Measurements from ENCODE around the gene FKRP. TPM values are rescaled to one million over a fixed set of nuclear protein-coding genes. Genes with fewer than 3 reads are reported as not detected.
A peak's percentile ranks its signal among the peaks of the same experiment; 100 is the strongest.

FKRP gene
- polyA plus RNA-seq, 4 donors: 7.0 to 14.6 (median 8.8) TPM

DNA sequence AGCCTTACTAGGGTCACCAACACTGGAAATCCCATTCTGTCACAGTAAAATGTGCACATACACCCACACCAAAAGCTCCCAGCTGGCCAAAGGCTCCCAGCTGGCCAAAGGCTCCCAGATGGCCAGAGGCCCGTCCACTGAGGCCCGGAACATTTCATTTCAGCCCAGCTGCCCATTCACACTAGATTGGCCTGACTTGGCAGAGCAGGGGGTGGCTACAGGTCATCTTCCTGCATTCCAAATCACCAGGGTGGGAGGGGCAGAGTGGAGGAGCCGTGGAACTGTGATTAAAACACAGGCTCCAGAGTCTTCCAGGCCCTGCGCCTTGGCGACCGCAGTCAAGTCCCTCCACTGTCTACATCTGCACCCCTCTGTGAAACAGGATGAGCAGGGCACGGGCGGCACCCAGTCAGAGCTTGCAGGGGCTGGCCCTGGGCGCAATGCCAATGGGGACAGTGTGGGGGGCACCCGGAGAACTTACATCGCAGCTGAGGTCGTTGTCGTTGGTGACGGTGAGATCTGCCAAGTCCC, 18.8 kb upstream of the FKRP start:
- Histone ChIP-seq H3K27ac (ENCODE audit: low read depth in 1 of 3, low read length in 2 of 3) (no peak overlapping the region), H3K4me3 (ENCODE audit: low read depth in 1 of 3, low read length in 3 of 3) (no peak overlapping the region), H3K4me1 (ENCODE audit: control insufficient read depth in 3 of 3, insufficient read depth in 2 of 3, low read depth in 1 of 3, low read length in 2 of 3) (peaks cover 0 to 1% (median 0%) of the 10 kb centered on the region in 3 donors), H3K27me3 (ENCODE audit: control insufficient read depth in 3 of 3, insufficient read depth in 3 of 3, low read length in 3 of 3) (no peaks in the 10 kb centered on the region), H3K36me3 (ENCODE audit: control insufficient read depth in 3 of 3, insufficient read depth in 2 of 3, low read depth in 1 of 3, low read length in 3 of 3) (peaks cover 19 to 99% (median 46%) of the 10 kb centered on the region in 3 donors), H3K9me3 (ENCODE audit: control insufficient read depth in 2 of 2, insufficient read depth in 1 of 2, low read depth in 1 of 2, low read length in 1 of 2) (no peaks in the 10 kb centered on the region)
- DNase-seq: no peak
- no peak for FAIRE-seq
- WGBS, 3 donors: 78 to 94% (median 92%) methylated on average over 14 of the region's 14 CpGs

DNA sequence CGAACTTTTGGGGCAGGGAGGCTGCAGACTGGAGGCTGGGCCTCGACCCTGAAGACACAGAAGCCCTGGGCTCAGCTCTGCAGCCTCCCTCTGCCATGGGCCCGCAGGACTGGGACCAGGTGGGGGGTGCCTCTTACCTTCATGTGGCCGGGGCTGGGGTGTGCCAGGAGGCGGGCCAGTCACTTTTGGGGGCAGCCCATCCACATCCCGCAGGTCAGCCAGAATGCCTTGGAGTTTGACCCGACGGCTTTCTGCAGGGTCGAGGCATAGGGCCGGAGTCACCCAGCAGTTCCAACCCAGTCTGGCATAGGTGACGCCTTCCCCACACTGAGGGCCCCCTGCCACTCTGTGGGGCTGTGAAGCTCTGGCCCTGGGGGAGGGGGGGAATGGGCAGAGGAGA, 18.1 kb upstream of the FKRP start:
- DNase-seq (no peak), FAIRE-seq (no peak)
- Histone ChIP-seq H3K4me3 (ENCODE audit: low read depth in 1 of 3, low read length in 3 of 3) (no peak overlapping the region), H3K9me3 (ENCODE audit: control insufficient read depth in 2 of 2, insufficient read depth in 1 of 2, low read depth in 1 of 2, low read length in 1 of 2) (no peaks in the 10 kb centered on the region), H3K27ac (ENCODE audit: low read depth in 1 of 3, low read length in 2 of 3) (no peak overlapping the region), H3K4me1 (ENCODE audit: control insufficient read depth in 3 of 3, insufficient read depth in 2 of 3, low read depth in 1 of 3, low read length in 2 of 3) (no peaks in the 10 kb centered on the region), H3K36me3 (ENCODE audit: control insufficient read depth in 3 of 3, insufficient read depth in 2 of 3, low read depth in 1 of 3, low read length in 3 of 3) (peaks cover 19 to 99% (median 42%) of the 10 kb centered on the region in 3 donors), H3K27me3 (ENCODE audit: control insufficient read depth in 3 of 3, insufficient read depth in 3 of 3, low read length in 3 of 3) (no peaks in the 10 kb centered on the region)
- 88 to 90% (median 89%) methylated on average over 7 to 11 of the region's 11 CpGs for WGBS, 3 donors

DNA sequence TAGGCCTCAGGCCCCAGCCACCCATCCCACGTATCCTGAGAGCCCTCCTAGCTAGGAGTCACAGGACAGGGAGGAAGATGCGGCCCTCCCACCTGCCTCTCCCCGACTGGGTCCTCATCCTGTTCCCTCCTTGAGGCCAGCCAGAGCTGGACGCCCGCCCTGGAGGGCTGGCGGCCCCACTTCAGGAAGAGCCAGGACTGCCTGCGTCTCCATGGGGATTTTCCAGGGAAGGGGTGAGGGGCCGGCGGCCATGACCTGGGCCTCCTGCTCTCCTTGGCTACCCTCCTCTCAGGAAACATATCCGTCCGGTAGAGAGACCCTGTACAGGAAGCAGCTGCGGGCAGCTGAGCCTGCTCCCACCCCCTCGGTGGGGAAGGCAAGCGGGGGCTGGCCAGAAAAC, 17.6 kb upstream of the FKRP start:
- Histone ChIP-seq H3K4me1 (ENCODE audit: control insufficient read depth in 3 of 3, insufficient read depth in 2 of 3, low read depth in 1 of 3, low read length in 2 of 3) (no peaks in the 10 kb centered on the region), H3K27ac (ENCODE audit: low read depth in 1 of 3, low read length in 2 of 3) (no peak overlapping the region), H3K36me3 (ENCODE audit: control insufficient read depth in 3 of 3, insufficient read depth in 2 of 3, low read depth in 1 of 3, low read length in 3 of 3) (peaks cover 19 to 99% (median 42%) of the 10 kb centered on the region in 3 donors), H3K4me3 (ENCODE audit: low read depth in 1 of 3, low read length in 3 of 3) (no peak overlapping the region), H3K27me3 (ENCODE audit: control insufficient read depth in 3 of 3, insufficient read depth in 3 of 3, low read length in 3 of 3) (no peaks in the 10 kb centered on the region), H3K9me3 (ENCODE audit: control insufficient read depth in 2 of 2, insufficient read depth in 1 of 2, low read depth in 1 of 2, low read length in 1 of 2) (no peaks in the 10 kb centered on the region)
- FAIRE-seq (no peak), DNase-seq (no peak)
- WGBS, 3 donors: 73 to 96% (median 74%) methylated on average over 12 to 14 of the region's 14 CpGs

DNA sequence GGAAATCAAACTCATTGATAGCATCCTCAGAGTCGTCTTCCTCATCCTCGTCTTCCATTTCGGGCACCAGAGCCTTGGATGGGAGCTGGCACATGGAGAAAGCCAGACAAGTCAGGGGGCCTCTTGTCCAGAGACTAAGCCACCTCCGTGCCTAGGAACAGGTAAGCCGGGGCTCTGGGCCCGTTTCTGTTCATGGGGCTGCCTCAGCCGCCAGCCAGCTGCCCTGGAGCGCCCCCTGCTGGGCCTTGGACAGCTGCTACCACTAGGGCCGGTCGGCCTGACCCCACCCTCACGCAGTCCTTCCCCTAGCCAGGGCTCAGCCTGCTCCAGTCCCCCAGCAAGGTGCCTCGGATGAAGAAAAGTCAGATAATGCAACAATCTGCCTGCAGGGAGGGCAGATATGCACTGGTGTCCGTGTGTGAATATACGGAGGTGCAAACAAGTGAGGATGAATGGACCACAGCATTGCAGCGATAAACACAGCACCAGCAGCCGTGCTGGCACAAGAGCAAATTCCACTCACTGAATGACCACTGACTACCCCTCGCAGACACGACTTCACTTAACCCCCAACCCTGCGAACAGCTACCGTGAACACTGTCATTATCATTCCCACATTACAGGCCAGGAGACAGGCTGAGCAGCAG, 17.0 kb upstream of the FKRP start:
- whole genome bisulfite sequencing, 3 donors: 38 to 42% (median 40%) methylated on average over 19 to 20 of the region's 20 CpGs
- DNase-seq: peak; percentile 69 to 79
- no peak for FAIRE-seq
- no peak overlapping the region for H3K4me3 ChIP-seq (ENCODE audit: low read depth in 1 of 3, low read length in 3 of 3)
- no peaks in the 10 kb centered on the region for H3K9me3 ChIP-seq (ENCODE audit: control insufficient read depth in 2 of 2, insufficient read depth in 1 of 2, low read depth in 1 of 2, low read length in 1 of 2)
- no peaks in the 10 kb centered on the region for H3K4me1 ChIP-seq (ENCODE audit: control insufficient read depth in 3 of 3, insufficient read depth in 2 of 3, low read depth in 1 of 3, low read length in 2 of 3)
- H3K27me3 ChIP-seq (ENCODE audit: control insufficient read depth in 3 of 3, insufficient read depth in 3 of 3, low read length in 3 of 3): no peaks in the 10 kb centered on the region
- H3K36me3 ChIP-seq (ENCODE audit: control insufficient read depth in 3 of 3, insufficient read depth in 2 of 3, low read depth in 1 of 3, low read length in 3 of 3): peaks cover 19 to 97% (median 42%) of the 10 kb centered on the region in 3 donors
- no peak overlapping the region for H3K27ac ChIP-seq (ENCODE audit: low read depth in 1 of 3, low read length in 2 of 3)

DNA sequence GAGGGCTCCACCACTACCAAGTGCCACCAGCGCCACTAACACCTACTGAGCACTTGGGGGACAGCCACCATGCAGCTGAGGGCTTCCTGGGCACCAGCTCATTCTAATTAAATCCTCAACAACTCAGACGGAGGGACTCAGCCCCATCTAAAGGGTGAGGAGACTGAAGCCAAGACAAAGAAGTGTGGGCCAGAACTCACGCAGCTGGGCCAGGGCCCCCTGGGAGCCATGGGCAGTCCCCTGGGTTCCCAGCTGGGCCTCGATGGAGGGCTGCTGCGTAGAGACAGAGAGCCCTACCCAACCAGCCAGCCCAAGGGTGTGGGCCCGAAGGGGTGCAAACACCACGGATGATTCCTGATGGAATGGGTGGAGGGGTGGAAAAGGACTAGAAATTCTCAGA, 16.2 kb upstream of the FKRP start:
- WGBS, 3 donors: 85 to 90% (median 87%) methylated on average over 7 of the region's 7 CpGs
- Histone ChIP-seq H3K4me3 (ENCODE audit: low read depth in 1 of 3, low read length in 3 of 3) (no peak overlapping the region), H3K27ac (ENCODE audit: low read depth in 1 of 3, low read length in 2 of 3) (no peak overlapping the region), H3K36me3 (ENCODE audit: control insufficient read depth in 3 of 3, insufficient read depth in 2 of 3, low read depth in 1 of 3, low read length in 3 of 3) (peaks cover 19 to 92% (median 41%) of the 10 kb centered on the region in 3 donors), H3K27me3 (ENCODE audit: control insufficient read depth in 3 of 3, insufficient read depth in 3 of 3, low read length in 3 of 3) (no peaks in the 10 kb centered on the region), H3K4me1 (ENCODE audit: control insufficient read depth in 3 of 3, insufficient read depth in 2 of 3, low read depth in 1 of 3, low read length in 2 of 3) (no peaks in the 10 kb centered on the region), H3K9me3 (ENCODE audit: control insufficient read depth in 2 of 2, insufficient read depth in 1 of 2, low read depth in 1 of 2, low read length in 1 of 2) (no peaks in the 10 kb centered on the region)
- DNase-seq (no peak), FAIRE-seq (no peak)

DNA sequence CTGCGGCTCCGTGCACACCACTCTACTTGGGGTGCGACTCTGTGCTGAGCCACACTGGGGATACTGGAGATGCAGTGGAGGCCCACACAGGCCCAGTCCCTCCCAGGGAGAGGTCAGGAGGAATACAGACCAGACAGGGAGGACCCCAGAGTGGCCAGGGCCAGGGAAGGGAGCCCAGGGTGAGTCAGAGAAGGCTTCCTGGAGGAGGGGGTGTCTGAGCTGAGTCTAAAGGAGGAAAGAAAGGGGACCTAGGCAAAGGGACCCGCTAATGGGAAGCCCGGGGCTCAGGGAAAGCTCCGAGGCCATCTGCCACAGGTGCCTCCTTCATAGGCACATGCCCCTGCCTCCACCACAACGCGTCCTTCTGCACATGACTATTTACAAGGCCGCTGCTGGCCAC, 15.7 kb upstream of the FKRP start:
- 94 to 96% (median 94%) methylated on average over 9 of the region's 9 CpGs for WGBS, 3 donors
- no peak for FAIRE-seq
- H3K4me1 ChIP-seq (ENCODE audit: control insufficient read depth in 3 of 3, insufficient read depth in 2 of 3, low read depth in 1 of 3, low read length in 2 of 3): no peaks in the 10 kb centered on the region
- H3K4me3 ChIP-seq (ENCODE audit: low read depth in 1 of 3, low read length in 3 of 3): no peak overlapping the region
- H3K27ac ChIP-seq (ENCODE audit: low read depth in 1 of 3, low read length in 2 of 3): no peak overlapping the region
- H3K27me3 ChIP-seq (ENCODE audit: control insufficient read depth in 3 of 3, insufficient read depth in 3 of 3, low read length in 3 of 3): no peaks in the 10 kb centered on the region
- no peaks in the 10 kb centered on the region for H3K9me3 ChIP-seq (ENCODE audit: control insufficient read depth in 2 of 2, insufficient read depth in 1 of 2, low read depth in 1 of 2, low read length in 1 of 2)
- DNase-seq: no peak
- H3K36me3 ChIP-seq (ENCODE audit: control insufficient read depth in 3 of 3, insufficient read depth in 2 of 3, low read depth in 1 of 3, low read length in 3 of 3): peaks cover 15 to 92% (median 38%) of the 10 kb centered on the region in 3 donors

DNA sequence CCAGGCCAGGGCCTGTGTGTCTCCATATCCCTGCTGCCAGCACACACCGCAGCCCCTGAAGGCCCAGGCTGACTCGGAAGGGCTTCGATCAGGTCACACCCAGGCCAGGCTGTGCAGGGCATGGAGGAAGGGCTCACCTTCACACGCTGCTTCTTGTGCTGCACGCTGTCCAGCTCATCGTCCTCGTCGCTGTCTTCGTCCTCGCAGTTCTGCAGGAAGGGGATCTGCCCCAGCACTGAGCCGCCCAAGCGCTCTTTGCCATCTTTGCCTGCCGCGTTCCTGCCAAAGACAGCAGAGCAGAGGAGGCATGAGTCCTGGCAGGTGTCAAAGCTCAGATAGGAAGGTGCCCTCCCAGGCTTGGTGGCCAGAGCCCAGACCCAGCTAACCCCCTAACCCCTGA, 15.3 kb upstream of the FKRP start:
- FAIRE-seq (no peak), DNase-seq (no peak)
- Histone ChIP-seq H3K27ac (ENCODE audit: low read depth in 1 of 3, low read length in 2 of 3) (no peak overlapping the region), H3K4me1 (ENCODE audit: control insufficient read depth in 3 of 3, insufficient read depth in 2 of 3, low read depth in 1 of 3, low read length in 2 of 3) (no peaks in the 10 kb centered on the region), H3K9me3 (ENCODE audit: control insufficient read depth in 2 of 2, insufficient read depth in 1 of 2, low read depth in 1 of 2, low read length in 1 of 2) (no peaks in the 10 kb centered on the region), H3K36me3 (ENCODE audit: control insufficient read depth in 3 of 3, insufficient read depth in 2 of 3, low read depth in 1 of 3, low read length in 3 of 3) (peaks cover 13 to 92% (median 34%) of the 10 kb centered on the region in 3 donors), H3K4me3 (ENCODE audit: low read depth in 1 of 3, low read length in 3 of 3) (no peak overlapping the region), H3K27me3 (ENCODE audit: control insufficient read depth in 3 of 3, insufficient read depth in 3 of 3, low read length in 3 of 3) (no peaks in the 10 kb centered on the region)
- WGBS, 3 donors: 93 to 96% (median 96%) methylated on average over 14 of the region's 14 CpGs

DNA sequence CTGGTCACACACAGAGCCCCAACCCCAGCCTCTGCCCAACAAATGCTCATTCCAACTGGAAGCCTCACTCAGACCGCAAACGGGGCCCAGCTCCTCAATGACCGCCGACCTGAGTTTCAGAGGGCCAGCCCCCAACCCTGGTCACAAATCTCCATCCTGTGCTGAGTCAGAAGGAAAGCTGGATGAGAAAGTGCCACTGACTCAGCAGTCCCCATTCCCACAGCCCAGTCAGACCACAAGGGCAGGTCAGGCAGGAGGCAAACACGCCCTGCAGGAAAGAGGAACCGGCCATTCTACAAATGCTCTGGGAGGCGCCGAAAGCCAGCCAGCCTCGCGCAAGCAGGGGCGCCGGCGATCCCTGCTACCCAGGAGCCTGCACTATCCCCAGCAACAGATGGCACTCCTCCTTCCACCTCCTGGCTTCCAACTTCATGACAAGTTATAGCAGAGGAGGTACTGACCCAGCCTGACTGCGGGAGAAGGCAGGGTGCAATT, 14.8 kb upstream of the FKRP start:
- no peaks in the 10 kb centered on the region for H3K4me1 ChIP-seq (ENCODE audit: control insufficient read depth in 3 of 3, insufficient read depth in 2 of 3, low read depth in 1 of 3, low read length in 2 of 3)
- no peaks in the 10 kb centered on the region for H3K27me3 ChIP-seq (ENCODE audit: control insufficient read depth in 3 of 3, insufficient read depth in 3 of 3, low read length in 3 of 3)
- H3K36me3 ChIP-seq (ENCODE audit: control insufficient read depth in 3 of 3, insufficient read depth in 2 of 3, low read depth in 1 of 3, low read length in 3 of 3): peaks cover 10 to 91% (median 31%) of the 10 kb centered on the region in 3 donors
- no peak overlapping the region for H3K4me3 ChIP-seq (ENCODE audit: low read depth in 1 of 3, low read length in 3 of 3)
- DNase-seq (no peak), FAIRE-seq (no peak)
- H3K27ac ChIP-seq (ENCODE audit: low read depth in 1 of 3, low read length in 2 of 3): no peak overlapping the region
- H3K9me3 ChIP-seq (ENCODE audit: control insufficient read depth in 2 of 2, insufficient read depth in 1 of 2, low read depth in 1 of 2, low read length in 1 of 2): no peaks in the 10 kb centered on the region
- WGBS, 3 donors: 67 to 86% (median 72%) methylated on average over 14 of the region's 14 CpGs
